Activated CD4-positive, alpha-beta memory T cell treated with anti-CD3 and anti-CD28 coated beads for 36 hours (primary cell): ENCODE data around the gene CASK. TPM values are rescaled to one million over a fixed set of nuclear protein-coding genes. Genes with fewer than 3 reads are reported as not detected.

ENCODE experiments used
- CTCF ChIA-PET: fragments of 350-600 bp; sonication (Branson Sonifier 250); formaldehyde crosslinking; loops from one replicate; lab custom pipeline; 2021; ENCODE audit warnings: antibody characterized with exemption, inconsistent platforms; lab: Charles Lee
- POLR2A ChIA-PET: fragments of 350-600 bp; sonication (Branson Sonifier 250); formaldehyde crosslinking; loops from one replicate; lab custom pipeline; 2021; ENCODE audit warnings: antibody characterized with exemption; lab: Charles Lee
- DNase-seq: peaks from one replicate; pipeline ENCODE4 v3.0.0-alpha.2; 2020
- H3K27ac Mint-ChIP-seq: one replicate; pipeline ENCODE4 v1.8.0; 2021; ENCODE audit warnings: mixed read lengths
- H3K27me3 Mint-ChIP-seq: one replicate; pipeline ENCODE4 v1.8.0; 2021; ENCODE audit warnings: mixed read lengths
- H3K36me3 Mint-ChIP-seq: one replicate; pipeline ENCODE4 v1.8.0; 2021; ENCODE audit warnings: mixed read lengths
- H3K4me1 Mint-ChIP-seq: one replicate; pipeline ENCODE4 v1.8.0; 2021; ENCODE audit warnings: low read depth, mixed read lengths
- H3K4me3 Mint-ChIP-seq: one replicate; pipeline ENCODE4 v1.8.0; 2021; ENCODE audit warnings: mild to moderate bottlenecking, mixed read lengths
- H3K9me3 Mint-ChIP-seq: one replicate; pipeline ENCODE4 v1.8.0; 2021; ENCODE audit warnings: mixed read lengths
- intact Hi-C: fragments of 100-400 bp; cut with micrococcal nuclease; formaldehyde crosslinking; loops from one replicate; pipeline ENCODE4 v1.15.1; 2023
- total RNA-seq, 2 experiments: library from RNA; stranded (reverse); gene quantifications; one replicate each; pipeline ENCODE4 v1.2.3, GENCODE V29; 2021

CASK gene
- total RNA-seq, 2 experiments from 2014 or later: 27.0 to 27.8 TPM

GRCh38 chrX:41707218-41707617 lies 216.1 kb downstream of the CASK start:
- ChIA-PET CTCF (interaction anchor here (1.6 kb wide), 1 partner anchor 53 kb away, joined by 3 read pairs; no protein-coding TSS in a partner anchor), POLR2A (no interaction called here)
- no peaks in the 10 kb centered on the region for H3K9me3 Mint-ChIP-seq
- H3K27ac Mint-ChIP-seq: no peak overlapping the region
- H3K4me3 Mint-ChIP-seq: no peak overlapping the region
- no peaks in the 10 kb centered on the region for H3K27me3 Mint-ChIP-seq
- H3K36me3 Mint-ChIP-seq: no peaks in the 10 kb centered on the region
- H3K4me1 Mint-ChIP-seq: peaks cover 57% of the 10 kb centered on the region
- intact Hi-C loops: no loop called here
- DNase-seq: no peak

GRCh38 chrX:41705680-41706374 lies 217.5 kb downstream of the CASK start:
- Mint-ChIP-seq H3K27me3 (no peaks in the 10 kb centered on the region), H3K36me3 (no peaks in the 10 kb centered on the region), H3K27ac (no peak overlapping the region), H3K9me3 (no peaks in the 10 kb centered on the region), H3K4me3 (no peak overlapping the region), H3K4me1 (peaks cover 49% of the 10 kb centered on the region)
- DNase-seq: no peak
- intact Hi-C loops: no loop called here
- ChIA-PET POLR2A (no interaction called here), CTCF (interaction anchor here (0.7 kb wide), 1 partner anchor 59 kb away, joined by 3 read pairs; no protein-coding TSS in a partner anchor)

GRCh38 chrX:41705042-41705441 lies 218.3 kb downstream of the CASK start:
- H3K4me1 Mint-ChIP-seq: peaks cover 45% of the 10 kb centered on the region
- no peak overlapping the region for H3K4me3 Mint-ChIP-seq
- POLR2A ChIA-PET: no interaction called here
- H3K36me3 Mint-ChIP-seq: no peaks in the 10 kb centered on the region
- DNase-seq: no peak
- no peak overlapping the region for H3K27ac Mint-ChIP-seq
- intact Hi-C loops: no loop called here
- no peaks in the 10 kb centered on the region for H3K9me3 Mint-ChIP-seq
- no peaks in the 10 kb centered on the region for H3K27me3 Mint-ChIP-seq
- CTCF ChIA-PET: no interaction called here

- ChIA-PET CTCF (no interaction called here), POLR2A (no interaction called here)
- intact Hi-C loops: loop anchor here (2.0 to 5.0 kb wide), 2 partner anchors 19 to 36 kb away; no protein-coding TSS in a partner anchor
- H3K27ac Mint-ChIP-seq: no peak overlapping the region
- DNase-seq: no peak
- H3K27me3 Mint-ChIP-seq: no peaks in the 10 kb centered on the region
- H3K9me3 Mint-ChIP-seq: no peaks in the 10 kb centered on the region
- no peaks in the 10 kb centered on the region for H3K36me3 Mint-ChIP-seq
- H3K4me1 Mint-ChIP-seq: peaks cover 40% of the 10 kb centered on the region
- H3K4me3 Mint-ChIP-seq: no peak overlapping the region
Observed at GRCh38 chrX:41703574-41704029, 219.8 kb downstream of the CASK start.

GRCh38 chrX:41695426-41695825 lies 227.9 kb downstream of the CASK start:
- ChIA-PET POLR2A (no interaction called here), CTCF (no interaction called here)
- Mint-ChIP-seq H3K36me3 (peaks cover 7% of the 10 kb centered on the region), H3K4me1 (peaks cover 26% of the 10 kb centered on the region), H3K27ac (no peak overlapping the region), H3K4me3 (no peak overlapping the region), H3K9me3 (no peaks in the 10 kb centered on the region), H3K27me3 (no peaks in the 10 kb centered on the region)
- peak; percentile 54 for DNase-seq
- intact Hi-C loops: no loop called here

- no peaks in the 10 kb centered on the region for H3K27me3 Mint-ChIP-seq
- intact Hi-C loops: no loop called here
- ChIA-PET POLR2A (no interaction called here), CTCF (no interaction called here)
- H3K4me1 Mint-ChIP-seq: peaks cover 37% of the 10 kb centered on the region
- H3K36me3 Mint-ChIP-seq: peaks cover 7% of the 10 kb centered on the region
- no peaks in the 10 kb centered on the region for H3K9me3 Mint-ChIP-seq
- no peak overlapping the region for H3K27ac Mint-ChIP-seq
- H3K4me3 Mint-ChIP-seq: no peak overlapping the region
- DNase-seq: no peak
Observed at GRCh38 chrX:41693024-41693423, 230.3 kb downstream of the CASK start.

- POLR2A ChIA-PET: no interaction called here
- CTCF ChIA-PET: no interaction called here
- Mint-ChIP-seq H3K9me3 (no peaks in the 10 kb centered on the region), H3K4me1 (peaks cover 40% of the 10 kb centered on the region), H3K27ac (no peak overlapping the region), H3K27me3 (no peaks in the 10 kb centered on the region), H3K4me3 (no peak overlapping the region), H3K36me3 (peaks cover 6% of the 10 kb centered on the region)
- no peak for DNase-seq
- intact Hi-C loops: no loop called here
Observed at GRCh38 chrX:41692162-41692749, 231.1 kb downstream of the CASK start.

GRCh38 chrX:41689711-41690110 lies 233.6 kb downstream of the CASK start:
- ChIA-PET CTCF (no interaction called here), POLR2A (no interaction called here)
- H3K36me3 Mint-ChIP-seq: no peaks in the 10 kb centered on the region
- no peaks in the 10 kb centered on the region for H3K9me3 Mint-ChIP-seq
- no peak overlapping the region for H3K4me3 Mint-ChIP-seq
- DNase-seq: no peak
- H3K27me3 Mint-ChIP-seq: no peaks in the 10 kb centered on the region
- peaks cover 40% of the 10 kb centered on the region for H3K4me1 Mint-ChIP-seq
- H3K27ac Mint-ChIP-seq: no peak overlapping the region
- intact Hi-C loops: loop anchor here (5.0 kb wide), 1 partner anchor 33 kb away; the partner anchor contains the start of gene GPR82

- ChIA-PET CTCF (interaction anchor here (0.6 kb wide), 1 partner anchor 93 kb away, joined by 3 read pairs; no protein-coding TSS in a partner anchor), POLR2A (no interaction called here)
- no peaks in the 10 kb centered on the region for H3K36me3 Mint-ChIP-seq
- H3K9me3 Mint-ChIP-seq: no peaks in the 10 kb centered on the region
- H3K27me3 Mint-ChIP-seq: no peaks in the 10 kb centered on the region
- intact Hi-C loops: loop anchor here (5.0 kb wide), 1 partner anchor 33 kb away; the partner anchor contains the start of gene GPR82
- H3K4me1 Mint-ChIP-seq: peaks cover 35% of the 10 kb centered on the region
- no peak within 1 kb of the TSS for H3K27ac Mint-ChIP-seq
- no peak within 1 kb of the TSS for H3K4me3 Mint-ChIP-seq
- DNase-seq: peak; percentile 38
Observed at GRCh38 chrX:41688835-41689234, 234.5 kb downstream of the CASK start, which contains the start of gene GPR34. TSS of gene GPR34 (plus strand) at chrX:41688973. CDS start at chrX:41695634, 6,661 bp downstream.

GRCh38 chrX:41688156-41688555 lies 235.2 kb downstream of the CASK start:
- intact Hi-C loops: loop anchor here (5.0 kb wide), 1 partner anchor 34 kb away; the partner anchor contains the start of gene GPR82
- Mint-ChIP-seq H3K27ac (no peak overlapping the region), H3K9me3 (no peaks in the 10 kb centered on the region), H3K4me1 (peaks cover 30% of the 10 kb centered on the region), H3K27me3 (no peaks in the 10 kb centered on the region), H3K36me3 (no peaks in the 10 kb centered on the region), H3K4me3 (no peak overlapping the region)
- ChIA-PET POLR2A (no interaction called here), CTCF (interaction anchor here (0.6 kb wide), 1 partner anchor 94 kb away, joined by 3 read pairs; no protein-coding TSS in a partner anchor)
- DNase-seq: no peak

- H3K4me1 Mint-ChIP-seq: peaks cover 22% of the 10 kb centered on the region
- ChIA-PET POLR2A (no interaction called here), CTCF (no interaction called here)
- H3K27ac Mint-ChIP-seq: no peak overlapping the region
- no peaks in the 10 kb centered on the region for H3K9me3 Mint-ChIP-seq
- intact Hi-C loops: loop anchor here (5.0 kb wide), 1 partner anchor 36 kb away; the partner anchor contains the start of gene GPR82
- no peaks in the 10 kb centered on the region for H3K27me3 Mint-ChIP-seq
- H3K36me3 Mint-ChIP-seq: no peaks in the 10 kb centered on the region
- DNase-seq: no peak
- no peak overlapping the region for H3K4me3 Mint-ChIP-seq
Observed at GRCh38 chrX:41686788-41687187, 236.6 kb downstream of the CASK start.

GRCh38 chrX:41684940-41685339 lies 238.4 kb downstream of the CASK start:
- H3K4me3 Mint-ChIP-seq: no peak overlapping the region
- no peaks in the 10 kb centered on the region for H3K27me3 Mint-ChIP-seq
- CTCF ChIA-PET: no interaction called here
- H3K36me3 Mint-ChIP-seq: no peaks in the 10 kb centered on the region
- peaks cover 22% of the 10 kb centered on the region for H3K4me1 Mint-ChIP-seq
- intact Hi-C loops: loop anchor here (5.0 kb wide), 1 partner anchor 37 kb away; the partner anchor contains the start of gene GPR82
- no peak overlapping the region for H3K27ac Mint-ChIP-seq
- no peak for DNase-seq
- H3K9me3 Mint-ChIP-seq: no peaks in the 10 kb centered on the region
- POLR2A ChIA-PET: no interaction called here
